ENCODE measurements around the gene APOB.

The APOB gene

GRCh38 chr2:21040468-21041377 lies 3.1 kb downstream of the APOB start:
- H3K4me1 Mint-ChIP-seq (ENCODE audit: low read depth): no peaks in the 10 kb centered on the region
- no peak overlapping the region for H3K27ac Mint-ChIP-seq
- no peak overlapping the region for H3K4me3 Mint-ChIP-seq
- intact Hi-C loops (cut with micrococcal nuclease): no loop called here
- peaks cover 27% of the 10 kb centered on the region for H3K27me3 Mint-ChIP-seq
- H3K36me3 Mint-ChIP-seq (ENCODE audit: low read depth): no peaks in the 10 kb centered on the region
- no peaks in the 10 kb centered on the region for H3K9me3 Mint-ChIP-seq

- Mint-ChIP-seq H3K27ac (no peak overlapping the region), H3K36me3 (ENCODE audit: low read depth) (no peaks in the 10 kb centered on the region), H3K27me3 (peaks cover 24% of the 10 kb centered on the region), H3K4me1 (ENCODE audit: low read depth) (no peaks in the 10 kb centered on the region), H3K9me3 (no peaks in the 10 kb centered on the region), H3K4me3 (no peak overlapping the region)
- intact Hi-C loops (cut with micrococcal nuclease): no loop called here
Observed at GRCh38 chr2:21039979-21040467, 3.9 kb downstream of the APOB start.

GRCh38 chr2:21039080-21039556 lies 4.8 kb downstream of the APOB start:
- Mint-ChIP-seq H3K4me3 (no peak overlapping the region), H3K4me1 (ENCODE audit: low read depth) (no peaks in the 10 kb centered on the region), H3K36me3 (ENCODE audit: low read depth) (no peaks in the 10 kb centered on the region), H3K9me3 (no peaks in the 10 kb centered on the region), H3K27me3 (peaks cover 15% of the 10 kb centered on the region), H3K27ac (no peak overlapping the region)
- intact Hi-C loops (cut with micrococcal nuclease): no loop called here

- H3K9me3 Mint-ChIP-seq: no peaks in the 10 kb centered on the region
- H3K36me3 Mint-ChIP-seq (ENCODE audit: low read depth): no peaks in the 10 kb centered on the region
- H3K4me3 Mint-ChIP-seq: no peak overlapping the region
- intact Hi-C loops (cut with micrococcal nuclease): no loop called here
- no peaks in the 10 kb centered on the region for H3K4me1 Mint-ChIP-seq (ENCODE audit: low read depth)
- peaks cover 13% of the 10 kb centered on the region for H3K27me3 Mint-ChIP-seq
- no peak overlapping the region for H3K27ac Mint-ChIP-seq
Observed at GRCh38 chr2:21038403-21039073, 5.3 kb downstream of the APOB start.

- H3K27me3 Mint-ChIP-seq: peaks cover 6% of the 10 kb centered on the region
- no peak overlapping the region for H3K4me3 Mint-ChIP-seq
- intact Hi-C loops (cut with micrococcal nuclease): no loop called here
- H3K27ac Mint-ChIP-seq: no peak overlapping the region
- H3K9me3 Mint-ChIP-seq: no peaks in the 10 kb centered on the region
- no peaks in the 10 kb centered on the region for H3K36me3 Mint-ChIP-seq (ENCODE audit: low read depth)
- H3K4me1 Mint-ChIP-seq (ENCODE audit: low read depth): no peaks in the 10 kb centered on the region
Observed at GRCh38 chr2:21037671-21038108, 6.2 kb downstream of the APOB start.

GRCh38 chr2:21036708-21037670 lies 6.9 kb downstream of the APOB start:
- Mint-ChIP-seq H3K27me3 (peaks cover 6% of the 10 kb centered on the region), H3K9me3 (no peaks in the 10 kb centered on the region), H3K4me1 (ENCODE audit: low read depth) (no peaks in the 10 kb centered on the region), H3K36me3 (ENCODE audit: low read depth) (no peaks in the 10 kb centered on the region), H3K4me3 (no peak overlapping the region), H3K27ac (no peak overlapping the region)
- intact Hi-C loops (cut with micrococcal nuclease): no loop called here

- H3K4me3 Mint-ChIP-seq: no peak overlapping the region
- peaks cover 3% of the 10 kb centered on the region for H3K27me3 Mint-ChIP-seq
- intact Hi-C loops (cut with micrococcal nuclease): no loop called here
- no peaks in the 10 kb centered on the region for H3K9me3 Mint-ChIP-seq
- no peaks in the 10 kb centered on the region for H3K4me1 Mint-ChIP-seq (ENCODE audit: low read depth)
- no peaks in the 10 kb centered on the region for H3K36me3 Mint-ChIP-seq (ENCODE audit: low read depth)
- no peak overlapping the region for H3K27ac Mint-ChIP-seq
Observed at GRCh38 chr2:21035974-21036707, 7.7 kb downstream of the APOB start.

- Mint-ChIP-seq H3K27ac (no peak overlapping the region), H3K4me3 (no peak overlapping the region), H3K9me3 (no peaks in the 10 kb centered on the region)
Observed at GRCh38 chr2:21035282-21035973, 8.4 kb downstream of the APOB start.

GRCh38 chr2:21034972-21035279 lies 8.9 kb downstream of the APOB start:
- H3K27me3 Mint-ChIP-seq: peaks cover 2% of the 10 kb centered on the region
- no peaks in the 10 kb centered on the region for H3K4me1 Mint-ChIP-seq (ENCODE audit: low read depth)
- no peaks in the 10 kb centered on the region for H3K9me3 Mint-ChIP-seq
- intact Hi-C loops (cut with micrococcal nuclease): no loop called here
- H3K36me3 Mint-ChIP-seq (ENCODE audit: low read depth): no peaks in the 10 kb centered on the region
- H3K4me3 Mint-ChIP-seq: no peak overlapping the region
- H3K27ac Mint-ChIP-seq: no peak overlapping the region

More at GRCh38 chr2:21035282-21035973, 8.4 kb downstream of the APOB start:
- Mint-ChIP-seq H3K36me3 (ENCODE audit: low read depth) (no peaks in the 10 kb centered on the region), H3K4me1 (ENCODE audit: low read depth) (no peaks in the 10 kb centered on the region), H3K27me3 (peaks cover 3% of the 10 kb centered on the region)
- intact Hi-C loops (cut with micrococcal nuclease): no loop called here

- no peaks in the 10 kb centered on the region for H3K27me3 Mint-ChIP-seq
- H3K27ac Mint-ChIP-seq: no peak overlapping the region
- H3K4me1 Mint-ChIP-seq (ENCODE audit: low read depth): no peaks in the 10 kb centered on the region
- no peak overlapping the region for H3K4me3 Mint-ChIP-seq
- no peaks in the 10 kb centered on the region for H3K9me3 Mint-ChIP-seq
- H3K36me3 Mint-ChIP-seq (ENCODE audit: low read depth): no peaks in the 10 kb centered on the region
- intact Hi-C loops (cut with micrococcal nuclease): no loop called here
Observed at GRCh38 chr2:21034156-21034971, 9.5 kb downstream of the APOB start.

GRCh38 chr2:21033237-21034155 lies 10.4 kb downstream of the APOB start:
- H3K27ac Mint-ChIP-seq: no peak overlapping the region
- no peak overlapping the region for H3K4me3 Mint-ChIP-seq
- H3K4me1 Mint-ChIP-seq (ENCODE audit: low read depth): no peaks in the 10 kb centered on the region
- no peaks in the 10 kb centered on the region for H3K27me3 Mint-ChIP-seq
- intact Hi-C loops (cut with micrococcal nuclease): no loop called here
- no peaks in the 10 kb centered on the region for H3K9me3 Mint-ChIP-seq
- no peaks in the 10 kb centered on the region for H3K36me3 Mint-ChIP-seq (ENCODE audit: low read depth)
